IMR-90 (cell line): Measurements from ENCODE around the gene KCNT1. TPM values are rescaled to one million over a fixed set of nuclear protein-coding genes. Genes with fewer than 3 reads are reported as not detected.

Experiments used
- ATAC-seq: fragments of 200-7000 bp; cut with Tn5 transposase; 2 replicates; pipeline ENCODE4 v1.9.1; 2020; ENCODE audit warnings: low read depth, mild to moderate bottlenecking, moderate library complexity
- BruUV-seq: library from RNA; stranded (reverse); fragments of 400-500 nt; replicated peaks from 2 replicates; lab custom pipeline; 2021; lab: Mats Ljungman, UMichigan
- CTCF ChIA-PET: fragments of 300-600 bp; formaldehyde crosslinking; extraction: SDS; loops from one replicate; lab custom pipeline; 2021; ENCODE audit warnings: antibody characterized with exemption; lab: Yijun Ruan, JAX
- POLR2A ChIA-PET: fragments of 300-600 bp; sonication (Branson Sonifier 250); formaldehyde crosslinking; loops from one replicate; lab custom pipeline; 2022; ENCODE audit warnings: antibody characterized with exemption; ENCODE audit not compliant: unreplicated experiment; lab: Charles Lee
- DNase-seq: peaks from one replicate; pipeline ENCODE4 v3.0.0; 2013
- H2AFZ ChIP-seq: replicated peaks from 2 replicates; pipeline ENCODE3; 2013; ENCODE audit warnings: low read length, mild to moderate bottlenecking; ENCODE audit not compliant: poor library complexity
- H2AK5ac ChIP-seq: 2 replicates; pipeline ENCODE4 v1.6.1; 2013; ENCODE audit warnings: low read depth, low read length, inconsistent platforms
- H2AK9ac ChIP-seq: replicated peaks from 2 replicates; pipeline ENCODE3; 2013; ENCODE audit warnings: mild to moderate bottlenecking, low read depth, low read length, moderate library complexity; ENCODE audit not compliant: poor library complexity
- H2BK120ac ChIP-seq: 2 replicates; pipeline ENCODE4 v1.6.1; 2013; ENCODE audit warnings: low read depth, low read length, inconsistent platforms
- H2BK15ac ChIP-seq: 3 replicates; pipeline ENCODE4 v1.6.1; 2013; ENCODE audit warnings: low read depth, low read length, inconsistent platforms
- H2BK20ac ChIP-seq: 2 replicates; pipeline ENCODE4 v1.6.1; 2013; ENCODE audit warnings: low read depth, mild to moderate bottlenecking, inconsistent platforms, low read length, moderate library complexity
- H2BK5ac ChIP-seq: 2 replicates; pipeline ENCODE4 v1.6.1; 2013; ENCODE audit warnings: mild to moderate bottlenecking, low read depth, low read length, inconsistent platforms; ENCODE audit not compliant: poor library complexity, severe bottlenecking
- H3K14ac ChIP-seq: replicated peaks from 2 replicates; pipeline ENCODE4 v1.6.1; 2013; ENCODE audit warnings: low read depth, low read length, inconsistent platforms
- H3K18ac ChIP-seq: 2 replicates; pipeline ENCODE4 v1.6.1; 2013; ENCODE audit warnings: low read depth, low read length, control low read depth
- H3K23ac ChIP-seq: 2 replicates; pipeline ENCODE4 v1.6.1; 2013; ENCODE audit warnings: low read depth, low read length, inconsistent platforms
- H3K27ac ChIP-seq: 2 replicates; pipeline ENCODE4 v1.5.1; 2013; ENCODE audit warnings: mild to moderate bottlenecking, control low read depth, low read length; ENCODE audit not compliant: insufficient read depth
- H3K27me3 ChIP-seq: 2 replicates; pipeline ENCODE4 v1.6.1; 2013; ENCODE audit warnings: low read length; ENCODE audit not compliant: control insufficient read depth, insufficient read depth
- H3K36me3 ChIP-seq: 2 replicates; pipeline ENCODE4 v1.6.1; 2013; ENCODE audit warnings: low read length, mixed read lengths; ENCODE audit not compliant: control insufficient read depth, insufficient read depth
- H3K4ac ChIP-seq: 2 replicates; pipeline ENCODE4 v1.6.1; 2013; ENCODE audit warnings: low read depth, low read length, inconsistent platforms
- H3K4me1 ChIP-seq: 2 replicates; pipeline ENCODE4 v1.6.1; 2013; ENCODE audit warnings: low read length, mixed read lengths; ENCODE audit not compliant: control insufficient read depth, insufficient read depth
- H3K4me2 ChIP-seq: 2 replicates; pipeline ENCODE4 v1.6.1; 2013; ENCODE audit warnings: low read depth, mild to moderate bottlenecking, control low read depth, low read length, moderate library complexity
- H3K4me3 ChIP-seq: 2 replicates; pipeline ENCODE4 v1.5.1; 2013; ENCODE audit warnings: low read depth, mild to moderate bottlenecking, control low read depth, low read length, moderate library complexity; ENCODE audit not compliant: insufficient read depth
- H3K56ac ChIP-seq: 2 replicates; pipeline ENCODE4 v1.6.1; 2013; ENCODE audit warnings: low read length, inconsistent platforms; ENCODE audit not compliant: insufficient read depth; ENCODE audit errors: extremely low read depth
- H3K79me1 ChIP-seq, 2 experiments: 2 replicates each; pipeline ENCODE4 v1.6.1; 2013; ENCODE audit warnings: low read length in 2 of 2, inconsistent platforms in 1 of 2, low read depth in 1 of 2
- H3K9ac ChIP-seq: 2 replicates; pipeline ENCODE4 v1.6.1; 2013; ENCODE audit warnings: low read depth, low read length, control low read depth
- H3K9me1 ChIP-seq: 2 replicates; pipeline ENCODE4 v1.6.1; 2013; ENCODE audit warnings: low read length, inconsistent platforms; ENCODE audit not compliant: insufficient read depth
- H3K9me3 ChIP-seq: 2 replicates; pipeline ENCODE4 v1.6.1; 2013; ENCODE audit warnings: low read length; ENCODE audit not compliant: control insufficient read depth, insufficient read depth
- H4K20me1 ChIP-seq: 2 replicates; pipeline ENCODE4 v1.6.1; 2013; ENCODE audit warnings: low read length, inconsistent platforms; ENCODE audit not compliant: insufficient read depth
- H4K5ac ChIP-seq: 2 replicates; pipeline ENCODE4 v1.6.1; 2013; ENCODE audit warnings: mild to moderate bottlenecking, low read depth, low read length, control low read depth
- H4K8ac ChIP-seq, 2 experiments: 2 replicates each; pipeline ENCODE4 v1.6.1; 2013; ENCODE audit warnings: low read depth in 2 of 2, low read length in 2 of 2, control low read depth in 1 of 2, inconsistent platforms in 1 of 2
- H4K91ac ChIP-seq: 2 replicates; pipeline ENCODE4 v1.6.1; 2013; ENCODE audit warnings: low read depth, low read length, inconsistent platforms; ENCODE audit not compliant: insufficient read depth
- BHLHE40 ChIP-seq: fragments of 150-350 bp; IDR thresholded peaks from 2 replicates; pipeline ENCODE4 v1.6.1; 2016; ENCODE audit warnings: mild to moderate bottlenecking, low read depth, low read length
- CEBPB ChIP-seq: IDR thresholded peaks from 2 replicates; pipeline ENCODE4 v1.6.1; 2012; ENCODE audit warnings: low read depth, low read length, improper control_type of control experiment
- CHD1 ChIP-seq: IDR thresholded peaks from 2 replicates; pipeline ENCODE4 v1.6.1; 2012; ENCODE audit warnings: low read depth, low read length, improper control_type of control experiment
- ELK1 ChIP-seq: fragments of 150-350 bp; IDR thresholded peaks from 2 replicates; pipeline ENCODE4 v1.6.1; 2016; ENCODE audit warnings: low read depth, mild to moderate bottlenecking, low read length, moderate library complexity, borderline replicate concordance
- FOS ChIP-seq: fragments of 150-350 bp; IDR thresholded peaks from 2 replicates; pipeline ENCODE4 v1.6.1; 2016; ENCODE audit warnings: low read depth, low read length
- MAFK ChIP-seq: IDR thresholded peaks from 2 replicates; pipeline ENCODE4 v1.6.1; 2012; ENCODE audit warnings: low read depth, low read length, improper control_type of control experiment
- MAZ ChIP-seq: IDR thresholded peaks from 2 replicates; pipeline ENCODE4 v1.6.1; 2012; ENCODE audit warnings: low read depth, mild to moderate bottlenecking, low read length, improper control_type of control experiment, moderate library complexity, borderline replicate concordance
- MXI1 ChIP-seq: IDR thresholded peaks from 2 replicates; pipeline ENCODE4 v1.6.1; 2012; ENCODE audit warnings: low read depth, mild to moderate bottlenecking, low read length, moderate library complexity, borderline replicate concordance
- NFE2L2 ChIP-seq: fragments of 150-350 bp; IDR thresholded peaks from 2 replicates; pipeline ENCODE4 v1.6.1; 2016; ENCODE audit warnings: low read depth, mild to moderate bottlenecking, low read length
- POLR2A ChIP-seq: IDR thresholded peaks from 2 replicates; pipeline ENCODE4 v1.6.1; 2012; ENCODE audit warnings: mild to moderate bottlenecking, low read depth, low read length
- RAD21 ChIP-seq: IDR thresholded peaks from 2 replicates; pipeline ENCODE4 v1.6.1; 2012; ENCODE audit warnings: low read length, improper control_type of control experiment
- RCOR1 ChIP-seq: IDR thresholded peaks from 2 replicates; pipeline ENCODE4 v1.6.1; 2012; ENCODE audit warnings: mild to moderate bottlenecking, low read length, improper control_type of control experiment; ENCODE audit not compliant: insufficient replicate concordance
- RFX5 ChIP-seq: IDR thresholded peaks from 2 replicates; pipeline ENCODE4 v1.8.0; 2012; ENCODE audit warnings: low read depth, mild to moderate bottlenecking, low read length, moderate library complexity
- SMC3 ChIP-seq: fragments of 150-350 bp; IDR thresholded peaks from 2 replicates; pipeline ENCODE4 v1.6.1; 2016; ENCODE audit warnings: low read depth, mild to moderate bottlenecking, antibody characterized with exemption, low read length, moderate library complexity
- WGBS, 2 experiments: methylation state at CpG; one replicate each; pipeline versions ENCODE4 v1.1.5 to v1.1.7; 2013; ENCODE audit warnings: missing lambda C conversion rate in 2 of 2; ENCODE audit not compliant: insufficient read length in 1 of 2; ENCODE audit errors: extremely low coverage in 2 of 2; 5-methylcytosine and 5-hydroxymethylcytosine counted together
- dilution Hi-C: fragments of 300-500 bp; cut with HindIII; formaldehyde crosslinking; loops from one replicate; pipeline ENCODE4 v1.14.3; 2018; ENCODE audit warnings: low sequenced_read_pairs; ENCODE audit not compliant: unreplicated experiment
- in situ Hi-C: fragments of 300-500 bp; cut with MboI; formaldehyde crosslinking; loops from 3 replicates; pipeline ENCODE4 v1.14.3; 2019; ENCODE audit warnings: low sequenced_read_pairs, inconsistent platforms, mixed read lengths
- intact Hi-C: fragments of 100-400 bp; cut with micrococcal nuclease; formaldehyde crosslinking; loops from 2 replicates; pipeline ENCODE4 v1.10.0; 2022
- polyA plus RNA-seq, 3 experiments: library from polyadenylated mRNA; depleted of rRNA; stranded (reverse); fragments of >200 nt; gene quantifications; 2 replicates each; pipeline ENCODE4 v1.2.3, GENCODE V29; 2012; ENCODE audit warnings: low replicate concordance in 1 of 3
- total RNA-seq: library from RNA; depleted of rRNA; stranded (reverse); fragments of >200 nt; gene quantifications from 2 replicates; pipeline ENCODE4 v1.2.3, GENCODE V29; 2012
- TF ChIP-seq, protein P1 (sequence below): fragments of 150-350 bp; IDR thresholded peaks from 2 replicates; pipeline ENCODE4 v1.6.1; 2017; ENCODE audit warnings: mild to moderate bottlenecking, antibody characterized with exemption, low read length, low read depth
- TF ChIP-seq, protein P2 (sequence below): conservative IDR thresholded peaks from 2 replicates; pipeline ENCODE4 v1.5.1; 2012; ENCODE audit warnings: mild to moderate bottlenecking, low read depth, low read length, improper control_type of control experiment

The KCNT1 gene
- total and polyA plus RNA-seq, 2 of the 4 experiments (the other 2 are of a cell fraction), result not detected

DNA sequence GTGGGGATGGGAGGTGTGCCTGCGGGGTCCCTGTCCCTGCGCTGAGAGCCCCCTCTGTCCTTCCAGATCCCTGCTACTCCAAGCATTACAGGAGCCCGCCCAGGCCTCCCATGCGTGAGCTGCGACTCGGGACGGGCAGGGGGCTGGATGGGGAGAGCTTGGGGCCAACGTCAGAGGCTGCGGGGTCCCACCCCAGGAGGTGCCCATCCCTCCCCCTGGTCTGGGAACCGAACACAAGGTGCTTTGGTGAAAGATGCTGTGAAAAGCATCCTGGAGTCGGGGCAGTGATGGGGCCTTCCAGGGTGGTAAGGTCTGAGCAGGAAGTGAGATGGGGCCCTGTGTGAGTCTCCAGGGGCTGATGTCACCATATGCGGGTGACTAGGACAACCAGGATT is 36.2 kb upstream of the KCNT1 start:
- Histone ChIP-seq H3K79me1 (no peaks in the 10 kb centered on the region), H3K9me3 (peaks cover 3% of the 10 kb centered on the region; the same call in 1 of the 2 replicates), H3K9ac (no peak overlapping the region), H2AFZ (no peak overlapping the region), H2BK5ac (no peak overlapping the region), H3K18ac (no peak overlapping the region), H3K56ac (no peak overlapping the region), H2AK5ac (no peak overlapping the region), H3K23ac (no peak overlapping the region), H4K91ac (no peak overlapping the region), H3K4me3 (no peak overlapping the region), H3K36me3 (no peaks in the 10 kb centered on the region), H3K9me1 (no peaks in the 10 kb centered on the region), H3K27ac (no peak overlapping the region), H2BK20ac (no peak overlapping the region), H2BK120ac (no peak overlapping the region), H4K8ac (no peak overlapping the region), H2BK15ac (no peak overlapping the region), H3K4me1 (no peaks in the 10 kb centered on the region), H3K4me2 (no peak overlapping the region), H2AK9ac (no peak overlapping the region), H4K20me1 (no peaks in the 10 kb centered on the region), H3K4ac (no peak overlapping the region), H3K27me3 (no peaks in the 10 kb centered on the region), H4K5ac (no peak overlapping the region), H3K14ac (no peak overlapping the region)
- POLR2A ChIA-PET, result no interaction called here
- intact Hi-C loops, result no loop called here
- no TSS peak for BruUV-seq
- in situ Hi-C loops, result no loop called here
- TF ChIP-seq FOS, result no peak
- TF ChIP-seq RAD21, result no peak
- no peak for TF ChIP-seq SMC3
- TF ChIP-seq MXI1, result no peak
- no peak for TF ChIP-seq ELK1
- TF ChIP-seq NFE2L2, result no peak
- TF ChIP-seq RFX5, result no peak
- no peak for TF ChIP-seq POLR2A
- no peak for TF ChIP-seq CHD1
- TF ChIP-seq, protein P1, sequence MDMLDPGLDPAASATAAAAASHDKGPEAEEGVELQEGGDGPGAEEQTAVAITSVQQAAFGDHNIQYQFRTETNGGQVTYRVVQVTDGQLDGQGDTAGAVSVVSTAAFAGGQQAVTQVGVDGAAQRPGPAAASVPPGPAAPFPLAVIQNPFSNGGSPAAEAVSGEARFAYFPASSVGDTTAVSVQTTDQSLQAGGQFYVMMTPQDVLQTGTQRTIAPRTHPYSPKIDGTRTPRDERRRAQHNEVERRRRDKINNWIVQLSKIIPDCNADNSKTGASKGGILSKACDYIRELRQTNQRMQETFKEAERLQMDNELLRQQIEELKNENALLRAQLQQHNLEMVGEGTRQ, result no peak
- no peak for TF ChIP-seq MAFK
- TF ChIP-seq MAZ, result no peak
- TF ChIP-seq, protein P2, sequence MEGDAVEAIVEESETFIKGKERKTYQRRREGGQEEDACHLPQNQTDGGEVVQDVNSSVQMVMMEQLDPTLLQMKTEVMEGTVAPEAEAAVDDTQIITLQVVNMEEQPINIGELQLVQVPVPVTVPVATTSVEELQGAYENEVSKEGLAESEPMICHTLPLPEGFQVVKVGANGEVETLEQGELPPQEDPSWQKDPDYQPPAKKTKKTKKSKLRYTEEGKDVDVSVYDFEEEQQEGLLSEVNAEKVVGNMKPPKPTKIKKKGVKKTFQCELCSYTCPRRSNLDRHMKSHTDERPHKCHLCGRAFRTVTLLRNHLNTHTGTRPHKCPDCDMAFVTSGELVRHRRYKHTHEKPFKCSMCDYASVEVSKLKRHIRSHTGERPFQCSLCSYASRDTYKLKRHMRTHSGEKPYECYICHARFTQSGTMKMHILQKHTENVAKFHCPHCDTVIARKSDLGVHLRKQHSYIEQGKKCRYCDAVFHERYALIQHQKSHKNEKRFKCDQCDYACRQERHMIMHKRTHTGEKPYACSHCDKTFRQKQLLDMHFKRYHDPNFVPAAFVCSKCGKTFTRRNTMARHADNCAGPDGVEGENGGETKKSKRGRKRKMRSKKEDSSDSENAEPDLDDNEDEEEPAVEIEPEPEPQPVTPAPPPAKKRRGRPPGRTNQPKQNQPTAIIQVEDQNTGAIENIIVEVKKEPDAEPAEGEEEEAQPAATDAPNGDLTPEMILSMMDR, result no peak
- no peak for TF ChIP-seq CEBPB
- TF ChIP-seq RCOR1, result no peak
- no peak for TF ChIP-seq BHLHE40
- no peak for ATAC-seq
- CTCF ChIA-PET, result no interaction called here
- no CpG with 5 or more reads among the region's 12 CpGs for WGBS, 2 experiments
- DNase-seq, result no peak
- dilution Hi-C loops, result no loop called here
